H1 (cell line): ENCODE measurements around the gene TCN2. TPM values are rescaled to one million over a fixed set of nuclear protein-coding genes. Genes with fewer than 3 reads are reported as not detected.

Experiments used
- CBX8 ChIP-seq: fragments of 300-800, 300-1000 bp; sonication (generic); IDR thresholded peaks from 2 replicates; pipeline ENCODE4 v1.7.1; 2016; ENCODE audit warnings: low read depth, low read length, borderline replicate concordance
- CHD7 ChIP-seq: fragments of 300-600 bp; sonication (generic); IDR thresholded peaks from 2 replicates; pipeline ENCODE4 v1.7.1; 2012; ENCODE audit warnings: low read length, moderate library complexity, mild to moderate bottlenecking, inconsistent platforms; ENCODE audit not compliant: insufficient replicate concordance
- TAF1 ChIP-seq: IDR thresholded peaks from 2 replicates; pipeline ENCODE4 v1.6.1; 2011; ENCODE audit warnings: mild to moderate bottlenecking, low read depth, low read length
- polyA plus RNA-seq, 7 experiments: library from polyadenylated mRNA; depleted of rRNA in 3 of 7; stranded (reverse) in 5 of 7; unstranded in 2 of 7; fragments of >200 nt in 5 of 7; fragments of 200-250 nt in 2 of 7; gene quantifications; 1 replicate in 5 of 7; 2 replicates in 1 of 7; 4 replicates in 1 of 7; pipeline versions ENCODE4 v1.2.1 to v1.2.3, GENCODE V29; 2011 to 2013; ENCODE audit warnings: missing spikeins in 2 of 7, mixed read lengths in 2 of 7
- total RNA-seq: library from RNA; stranded (reverse); fragmentation: NEBNext Ultra II Directional; extraction: Animal tissue kit (Norgen Biotek cat#: 25700); gene quantifications from 2 replicates; pipeline ENCODE4 v1.2.1, GENCODE V29; 2021

TCN2 gene
- total and polyA plus RNA-seq, 2 of the 8 experiments (the other 6 are each of a cell fraction or from before 2014, with no cell fraction given) = 30.0 to 87.8 TPM

DNA sequence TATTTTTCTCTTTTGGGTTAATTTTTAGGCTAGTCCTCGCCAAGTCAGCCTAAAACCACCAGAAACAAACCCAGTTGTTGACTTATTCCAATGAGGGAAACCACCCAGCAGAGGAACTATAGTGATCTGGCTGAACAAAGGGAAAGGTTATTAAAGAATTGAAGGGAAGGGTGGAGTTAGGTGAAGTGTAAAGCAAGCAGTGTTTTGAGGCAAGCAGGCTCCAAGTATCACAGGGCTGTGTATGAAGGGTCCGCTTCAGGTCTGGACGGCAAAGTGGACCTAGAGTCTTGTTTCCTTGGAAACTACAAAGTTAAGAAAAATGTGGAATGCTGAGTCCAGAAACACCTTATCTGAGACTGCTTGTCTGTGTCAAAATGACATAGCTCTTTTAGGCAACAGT, 3.2 kb upstream of the TCN2 start (continued):
- TF ChIP-seq TAF1 (no peak), CHD7 (no peak), CBX8 (no peak)
- TF ChIP-seq, all 59 proteins: peak for 0
